ENCODE results near the gene NAA38.

NAA38 gene

DNA sequence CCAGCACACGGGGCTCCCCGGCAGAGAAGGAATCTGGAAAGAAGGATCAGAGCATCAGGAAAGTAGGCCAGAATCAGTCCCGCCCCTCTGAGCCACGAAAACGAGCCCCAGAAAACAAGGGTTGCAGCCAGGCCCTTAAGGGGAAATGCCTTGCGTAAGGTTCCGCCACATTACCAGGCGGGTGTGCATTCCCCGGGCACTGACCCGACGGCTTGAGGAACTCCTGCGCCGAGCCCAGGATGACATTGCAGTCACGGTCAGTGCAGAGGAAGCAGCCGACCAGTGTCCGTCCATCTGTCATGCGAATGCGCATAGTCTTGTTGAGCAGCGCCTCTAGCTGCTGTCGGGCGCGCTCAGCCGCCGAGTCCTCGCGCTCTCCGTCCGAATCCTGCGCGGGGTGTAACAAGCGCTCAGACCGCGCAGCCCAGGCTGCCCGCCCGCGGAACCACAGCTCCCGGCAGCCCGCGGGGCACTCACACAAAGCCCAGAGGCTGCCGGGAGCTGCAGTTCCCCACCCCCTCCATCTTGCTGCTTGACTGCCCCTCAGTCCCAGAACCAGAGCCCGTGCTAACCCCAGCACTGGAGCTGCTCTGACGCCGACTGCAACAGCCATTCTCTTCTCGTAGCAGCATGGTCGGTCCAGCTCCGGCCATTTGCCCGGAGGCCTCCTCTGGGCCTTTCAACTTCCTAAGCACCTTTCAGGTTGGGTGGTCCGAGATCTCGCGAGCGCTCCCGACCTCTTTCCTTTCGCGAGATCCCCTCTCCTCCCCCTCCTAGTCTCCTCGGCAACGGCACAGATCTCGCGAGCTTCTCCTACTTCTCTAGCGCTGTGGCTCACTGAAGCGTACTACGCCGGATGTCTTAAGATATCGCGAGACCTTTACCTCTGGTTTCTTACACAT, at the start of gene NAA38:
NAA38 (minus strand) TSS at position 749 of the 902 bp plus-strand sequence; CDS start at position 653, 96 bp downstream.
- peak; percentile 79 to 94 (median 91) for DNase-seq (ENCODE audit: low read depth in 3 of 3)

- DNase-seq (ENCODE audit: low read depth in 3 of 3), result no peak
These were observed 46.1 kb upstream of the NAA38 start for GRCh38 chr17:7903154-7904103.

- DNase-seq (ENCODE audit: low read depth in 3 of 3), result no peak
These were observed 40.4 kb upstream of the NAA38 start for GRCh38 chr17:7897773-7898172.

DNA sequence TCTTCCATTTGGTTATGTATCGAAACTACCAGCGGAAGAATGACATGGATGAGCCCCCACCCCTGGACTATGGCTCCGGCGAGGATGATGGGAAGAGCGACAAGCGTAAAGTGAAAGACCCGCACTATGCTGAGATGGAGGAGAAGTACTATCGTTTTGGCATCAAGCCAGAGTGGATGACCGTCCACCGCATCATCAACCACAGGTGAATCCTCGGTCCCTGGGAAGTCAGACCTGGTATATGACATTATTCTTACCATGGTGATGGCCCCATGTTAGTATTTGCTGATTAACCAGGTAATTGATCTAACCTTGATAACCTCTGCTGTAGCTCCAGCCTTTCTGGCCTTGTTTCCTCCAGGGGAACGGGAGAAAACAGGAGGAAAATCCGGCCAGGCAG, 39.7 kb upstream of the NAA38 start:
- no peak for DNase-seq (ENCODE audit: low read depth in 3 of 3)

- DNase-seq (ENCODE audit: low read depth in 3 of 3), result no peak
These were observed 37.5 kb upstream of the NAA38 start for GRCh38 chr17:7894866-7895265.

DNA sequence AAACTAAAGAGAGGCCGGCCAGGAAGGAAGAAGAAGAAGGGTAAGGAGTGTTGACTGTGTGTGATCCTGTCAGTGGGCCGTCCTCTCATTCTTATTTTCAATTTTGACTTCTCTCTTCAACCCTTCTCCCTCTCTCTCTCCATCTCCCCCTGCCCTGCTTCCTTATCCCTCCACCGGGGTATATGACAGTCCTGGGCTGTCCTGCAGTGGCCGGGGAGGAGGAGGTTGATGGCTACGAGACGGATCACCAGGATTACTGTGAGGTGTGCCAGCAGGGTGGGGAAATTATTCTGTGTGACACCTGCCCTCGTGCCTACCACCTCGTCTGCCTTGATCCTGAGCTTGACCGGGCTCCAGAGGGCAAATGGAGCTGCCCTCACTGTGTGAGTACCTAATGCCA, 36.9 kb upstream of the NAA38 start:
- no peak for DNase-seq (ENCODE audit: low read depth in 3 of 3)

GRCh38 chr17:7893187-7893880, 36.0 kb upstream of the NAA38 start:
- DNase-seq (ENCODE audit: low read depth in 3 of 3), result no peak

DNA sequence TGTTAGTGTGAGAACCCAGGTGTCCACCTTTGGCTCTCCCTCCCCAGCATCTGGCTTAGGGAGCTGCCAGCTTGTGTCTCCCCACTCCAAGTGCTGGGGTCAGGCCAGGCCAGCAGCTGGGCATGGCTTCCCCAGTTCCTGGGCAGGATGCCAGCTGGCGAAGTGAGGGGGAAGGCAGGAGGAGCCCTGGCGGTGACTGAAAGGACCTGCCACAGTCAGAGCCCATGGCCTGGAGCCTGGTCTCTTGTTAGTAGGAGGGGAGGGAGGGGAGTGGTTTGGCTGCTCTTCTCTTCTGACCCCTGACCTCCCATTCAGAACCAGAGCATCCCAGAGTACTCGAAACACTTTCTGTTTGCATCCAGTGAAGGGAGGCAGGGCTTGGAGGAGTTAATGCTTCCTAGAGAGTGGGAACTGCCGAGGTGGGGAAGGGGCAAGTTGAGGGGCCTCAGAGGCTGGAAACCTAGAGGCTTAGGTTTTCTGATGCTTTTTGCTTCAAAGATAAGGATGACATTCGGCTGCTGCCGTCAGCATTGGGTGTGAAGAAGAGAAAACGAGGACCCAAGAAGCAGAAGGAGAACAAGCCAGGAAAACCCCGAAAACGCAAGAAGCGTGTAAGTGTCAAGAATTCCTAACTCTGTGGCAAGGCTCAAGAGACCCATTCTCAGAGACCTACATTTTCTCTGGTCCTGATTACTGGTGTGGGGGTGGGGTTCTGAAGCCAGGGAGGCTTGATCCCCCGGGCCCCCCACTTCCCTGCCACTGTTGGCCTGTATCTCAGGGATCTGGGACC, 32.0 kb upstream of the NAA38 start:
- DNase-seq (ENCODE audit: low read depth in 3 of 3), result no peak

DNA sequence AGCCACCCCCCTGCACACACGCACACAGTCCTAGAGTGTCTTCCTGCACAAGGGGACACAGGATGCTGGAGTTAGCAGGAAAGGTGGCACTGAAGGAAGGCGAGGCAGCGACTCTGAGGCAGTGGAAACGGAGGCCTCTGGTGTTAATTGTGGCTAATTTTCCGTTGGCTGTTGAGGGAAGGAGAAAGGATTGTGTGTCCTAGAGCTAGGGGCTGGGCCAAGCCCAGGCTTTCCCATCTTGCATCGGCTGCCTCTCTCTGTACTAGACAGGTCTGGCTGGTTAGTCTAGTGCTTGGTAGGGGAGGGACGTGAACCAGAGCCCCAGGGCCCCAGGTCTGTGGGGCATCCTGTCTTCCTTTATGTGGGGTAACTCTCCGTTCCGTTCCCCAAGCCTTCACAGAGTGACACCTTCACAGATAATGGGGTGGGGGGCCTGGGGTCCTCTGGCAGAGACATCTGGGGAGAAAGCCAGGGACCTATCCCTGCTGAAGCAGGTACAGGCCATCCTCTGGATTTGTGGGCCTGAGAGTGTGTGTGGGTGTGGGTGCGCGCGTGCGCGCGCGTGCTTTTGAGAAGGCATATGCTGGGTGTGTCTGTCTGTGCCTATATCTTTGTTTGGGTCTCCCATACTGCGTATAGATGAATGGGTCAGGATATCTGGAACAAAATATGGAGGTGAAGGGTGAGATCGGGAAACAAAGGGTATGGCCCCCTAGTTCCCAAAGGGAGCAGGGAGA, 31.0 kb upstream of the NAA38 start, which contains the start of gene CHD3:
CHD3 (plus strand) TSS at position 606 of the 737 bp plus-strand sequence. CDS start 212 bp downstream, outside the sequence.
- DNase-seq (ENCODE audit: low read depth in 3 of 3), result peak in 1 of 3 donors; percentile 55

GRCh38 chr17:7887482-7888183, 30.3 kb upstream of the NAA38 start:
- peak; percentile 70 to 88 (median 86) for DNase-seq (ENCODE audit: low read depth in 3 of 3)

GRCh38 chr17:7887038-7887481, 29.7 kb upstream of the NAA38 start:
- DNase-seq (ENCODE audit: low read depth in 3 of 3), result no peak

DNA sequence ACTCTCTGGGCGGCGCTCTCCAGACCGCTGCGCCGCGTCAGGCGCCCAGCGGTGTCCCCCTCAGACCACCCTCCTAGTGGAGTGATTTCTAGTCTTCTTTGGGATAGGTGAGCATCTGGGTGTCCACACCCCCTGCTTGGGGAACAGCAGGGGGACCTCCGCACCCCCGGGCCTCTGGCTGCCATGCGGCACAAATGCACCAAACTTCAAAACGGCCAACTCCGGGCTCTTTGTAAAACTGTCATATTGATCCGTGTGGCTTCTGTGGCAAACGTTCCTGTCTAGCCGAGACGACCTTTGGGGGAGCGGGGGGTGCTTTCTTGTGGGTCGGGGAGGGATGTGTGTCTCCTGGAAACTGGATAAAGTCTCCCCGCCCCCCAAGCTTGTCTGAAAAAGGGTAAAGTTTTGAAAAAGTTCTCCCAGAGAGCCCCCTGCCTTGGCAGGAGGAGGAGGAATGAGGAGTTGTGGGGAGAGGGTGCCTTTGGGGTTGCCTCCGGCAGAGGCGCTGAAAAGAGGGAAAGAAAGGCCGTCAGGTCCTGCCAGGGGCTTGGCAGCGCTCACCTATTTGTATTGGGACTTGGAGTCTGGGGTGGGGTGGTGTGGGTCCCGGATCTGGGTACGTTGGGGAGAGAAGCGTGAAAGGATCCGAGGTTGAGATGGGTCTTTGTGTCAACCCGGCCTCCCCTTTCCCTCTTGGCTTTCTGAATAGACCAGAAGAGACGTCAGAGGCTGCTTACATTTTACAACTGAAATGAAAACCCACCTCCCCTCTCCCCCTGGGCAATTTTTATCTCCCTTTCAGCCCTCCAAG, 29.1 kb upstream of the NAA38 start:
- peak in 1 of 3 donors; percentile 46 for DNase-seq (ENCODE audit: low read depth in 3 of 3)

- peak in 1 of 3 donors; percentile 34 for DNase-seq (ENCODE audit: low read depth in 3 of 3)
These were observed 28.2 kb upstream of the NAA38 start for GRCh38 chr17:7885367-7886226.

DNA sequence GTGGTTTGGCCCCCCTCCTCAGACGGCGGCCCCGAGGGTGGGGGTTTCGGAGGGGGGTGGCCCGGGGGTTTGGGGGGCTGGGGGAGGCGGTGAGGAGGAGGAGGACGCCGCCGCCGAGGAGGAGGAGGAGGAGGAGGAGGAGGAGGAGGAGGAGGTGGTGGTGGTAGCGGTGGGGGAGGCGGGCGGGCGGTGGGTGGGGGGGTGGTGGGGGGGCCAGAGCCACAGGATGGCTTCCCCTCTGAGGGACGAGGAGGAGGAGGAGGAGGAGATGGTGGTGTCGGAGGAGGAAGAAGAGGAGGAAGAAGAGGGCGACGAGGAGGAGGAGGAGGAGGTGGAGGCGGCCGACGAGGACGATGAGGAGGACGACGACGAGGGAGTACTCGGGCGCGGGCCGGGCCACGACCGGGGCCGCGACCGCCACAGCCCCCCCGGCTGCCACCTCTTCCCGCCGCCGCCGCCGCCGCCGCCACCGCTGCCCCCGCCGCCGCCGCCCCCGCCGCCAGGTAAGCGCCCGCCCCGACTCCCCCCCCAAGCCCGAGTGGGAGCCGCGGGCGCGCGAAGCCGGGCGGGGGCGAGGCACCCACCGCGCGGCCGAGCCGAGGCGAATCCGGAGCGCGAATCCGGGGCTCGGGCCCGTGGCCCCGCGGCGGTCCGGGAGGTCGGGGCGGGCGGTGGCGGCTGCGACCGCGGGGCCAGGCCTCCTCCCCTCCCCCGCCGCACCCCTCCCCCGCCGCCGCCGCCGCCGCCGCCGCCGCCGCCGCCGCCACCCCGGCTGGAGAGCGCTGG, 27.4 kb upstream of the NAA38 start:
- DNase-seq (ENCODE audit: low read depth in 3 of 3), result no peak

- peak in 1 of 3 donors; percentile 40 for DNase-seq (ENCODE audit: low read depth in 3 of 3)
These were observed 26.5 kb upstream of the NAA38 start for GRCh38 chr17:7883781-7884386.

DNA sequence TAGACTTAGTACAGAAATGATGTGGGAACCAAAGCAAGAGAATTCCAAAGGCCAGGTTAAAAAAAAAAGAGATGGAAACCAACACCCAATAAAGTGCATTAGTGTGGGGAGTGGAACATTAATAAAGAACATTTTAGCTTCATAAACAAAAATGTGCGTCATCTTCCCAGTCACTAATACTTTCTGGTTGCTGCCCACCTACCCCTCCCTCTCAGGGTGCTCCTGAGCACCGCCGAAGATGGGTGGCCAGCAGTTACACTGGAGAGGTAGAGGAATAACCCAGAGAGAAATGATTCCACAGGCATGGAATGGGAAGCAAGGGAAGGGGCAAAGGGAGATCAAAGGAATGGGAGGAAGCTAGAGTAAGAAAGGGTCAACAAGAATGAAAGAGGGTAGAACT, 25.3 kb upstream of the NAA38 start:
- DNase-seq (ENCODE audit: low read depth in 3 of 3), result no peak

All from stimulated activated CD4-positive, alpha-beta T cell treated with anti-CD3 and anti-CD28 coated beads, TNF-alpha, amount 100 ng/mL, for 48 hours (primary cell).